Prostate gland (tissue), 2 donors: Measurements from ENCODE around the gene PADI1.

ENCODE experiments used
- POLR2A ChIP-seq: fragments of 450-650 bp; IDR thresholded peaks from one replicate; pipeline ENCODE4 v1.6.1; 2016; ENCODE audit warnings: antibody characterized with exemption, mild to moderate bottlenecking
- POLR2AphosphoS5 ChIP-seq: sonication (generic); formaldehyde crosslinking; IDR thresholded peaks from one replicate; pipeline ENCODE4 v1.6.1; 2017; ENCODE audit warnings: antibody characterized with exemption
- TF ChIP-seq, protein P1 (sequence below), 4 experiments: fragments of 200-600 bp in 2 of 4; fragments of 450-650 bp in 2 of 4; sonication (generic) in 2 of 4; IDR thresholded peaks; 1 replicate in 3 of 4; 2 replicates in 1 of 4; pipeline ENCODE4 v1.5.1; 2016 to 2019; ENCODE audit warnings: antibody characterized with exemption in 4 of 4, mild to moderate bottlenecking in 2 of 4, moderate library complexity in 2 of 4

DNA sequence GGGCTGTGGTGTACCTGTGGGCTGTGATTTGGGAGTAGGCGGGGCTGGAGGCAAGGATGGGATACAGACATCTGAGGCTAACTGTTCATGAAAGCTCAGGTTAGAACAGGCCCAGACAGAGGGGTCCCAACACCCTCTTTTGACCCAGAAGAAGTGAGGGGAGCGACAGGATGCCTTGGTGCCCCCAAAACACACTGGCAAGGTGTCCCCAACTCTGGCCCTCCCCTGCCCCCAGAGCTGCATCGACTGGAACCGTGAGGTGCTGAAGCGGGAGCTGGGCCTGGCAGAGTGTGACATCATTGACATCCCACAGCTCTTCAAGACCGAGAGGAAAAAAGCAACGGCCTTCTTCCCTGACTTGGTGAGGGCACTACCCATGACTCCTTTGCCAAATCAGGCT, 75.5 kb downstream of the PADI1 start:
- TF ChIP-seq, protein P1, sequence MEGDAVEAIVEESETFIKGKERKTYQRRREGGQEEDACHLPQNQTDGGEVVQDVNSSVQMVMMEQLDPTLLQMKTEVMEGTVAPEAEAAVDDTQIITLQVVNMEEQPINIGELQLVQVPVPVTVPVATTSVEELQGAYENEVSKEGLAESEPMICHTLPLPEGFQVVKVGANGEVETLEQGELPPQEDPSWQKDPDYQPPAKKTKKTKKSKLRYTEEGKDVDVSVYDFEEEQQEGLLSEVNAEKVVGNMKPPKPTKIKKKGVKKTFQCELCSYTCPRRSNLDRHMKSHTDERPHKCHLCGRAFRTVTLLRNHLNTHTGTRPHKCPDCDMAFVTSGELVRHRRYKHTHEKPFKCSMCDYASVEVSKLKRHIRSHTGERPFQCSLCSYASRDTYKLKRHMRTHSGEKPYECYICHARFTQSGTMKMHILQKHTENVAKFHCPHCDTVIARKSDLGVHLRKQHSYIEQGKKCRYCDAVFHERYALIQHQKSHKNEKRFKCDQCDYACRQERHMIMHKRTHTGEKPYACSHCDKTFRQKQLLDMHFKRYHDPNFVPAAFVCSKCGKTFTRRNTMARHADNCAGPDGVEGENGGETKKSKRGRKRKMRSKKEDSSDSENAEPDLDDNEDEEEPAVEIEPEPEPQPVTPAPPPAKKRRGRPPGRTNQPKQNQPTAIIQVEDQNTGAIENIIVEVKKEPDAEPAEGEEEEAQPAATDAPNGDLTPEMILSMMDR (IDR thresholded peaks at IDR 0.05), result no peak
- TF ChIP-seq POLR2A (no peak), POLR2AphosphoS5 (no peak)
